WTC11 (cell line): ENCODE data around the gene RBFOX2.

ENCODE experiments used
- ATF2 ChIP-seq: sonication (generic); formaldehyde crosslinking; IDR thresholded peaks from 2 replicates; pipeline ENCODE4 v1.8.1; 2022; ENCODE audit warnings: low read depth, missing genetic modification reagents, borderline replicate concordance
- JUN ChIP-seq: sonication (generic); formaldehyde crosslinking; IDR thresholded peaks from 2 replicates; pipeline ENCODE4 v1.8.0; 2023; ENCODE audit warnings: mild to moderate bottlenecking, missing genetic modification reagents
- RORB ChIP-seq: fragments of 250-450 bp; sonication (Bioruptor Pico); IDR thresholded peaks from 2 replicates; pipeline ENCODE4 v1.9.0; 2021; ENCODE audit warnings: mild to moderate bottlenecking
- ZNF317 ChIP-seq: sonication (generic); formaldehyde crosslinking; IDR thresholded peaks from 2 replicates; pipeline ENCODE4 v1.8.1; 2023; ENCODE audit warnings: low read depth, mild to moderate bottlenecking, moderate library complexity, missing genetic modification reagents, borderline replicate concordance
- TF ChIP-seq, protein P1 (sequence below): fragments of 200-600 bp; IDR thresholded peaks from 2 replicates; pipeline ENCODE4 v1.8.0; 2022; ENCODE audit warnings: antibody characterized with exemption
- TF ChIP-seq, protein P2 (sequence below): sonication (generic); formaldehyde crosslinking; conservative IDR thresholded peaks from 2 replicates; pipeline ENCODE4 v1.8.1; 2022; ENCODE audit warnings: mild to moderate bottlenecking, missing genetic modification reagents
- TF ChIP-seq, protein P3 (sequence below): fragments of 250-450 bp; sonication (Bioruptor Pico); IDR thresholded peaks from 2 replicates; pipeline ENCODE4 v1.9.0; 2021; ENCODE audit warnings: moderate library complexity, mild to moderate bottlenecking, inconsistent platforms, borderline replicate concordance

DNA sequence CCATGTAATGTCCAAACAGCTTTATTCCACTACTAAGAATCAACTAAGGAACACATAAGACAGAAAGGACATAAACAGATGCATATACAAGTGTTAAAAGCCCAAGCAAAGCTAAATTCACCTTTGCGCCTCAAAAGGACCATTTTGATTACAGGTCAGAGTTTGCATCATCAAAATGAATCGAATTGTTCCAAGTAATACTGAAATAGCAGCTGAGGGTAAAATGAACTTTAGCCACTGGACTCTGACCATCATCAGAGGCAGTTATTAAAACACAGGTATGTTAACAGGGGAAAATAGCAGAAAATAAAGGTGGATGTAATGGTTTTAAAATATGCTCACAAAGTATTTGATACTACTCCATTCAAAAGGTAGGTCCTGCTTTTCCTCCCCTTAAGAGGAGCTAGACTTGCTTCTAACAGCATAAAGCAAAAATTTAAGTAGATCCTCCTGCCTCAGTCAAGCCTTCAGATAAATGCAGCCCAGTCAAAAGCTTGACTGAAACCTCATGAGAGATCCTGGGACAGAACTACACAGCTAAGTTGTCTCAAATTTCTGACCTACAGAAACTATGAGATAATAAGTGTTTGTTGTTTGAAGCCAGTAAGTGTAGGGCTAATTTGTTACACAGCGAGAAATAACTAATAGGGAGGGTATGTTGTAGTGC is 35.4 kb downstream of the RBFOX2 start:
- TF ChIP-seq, protein P1, sequence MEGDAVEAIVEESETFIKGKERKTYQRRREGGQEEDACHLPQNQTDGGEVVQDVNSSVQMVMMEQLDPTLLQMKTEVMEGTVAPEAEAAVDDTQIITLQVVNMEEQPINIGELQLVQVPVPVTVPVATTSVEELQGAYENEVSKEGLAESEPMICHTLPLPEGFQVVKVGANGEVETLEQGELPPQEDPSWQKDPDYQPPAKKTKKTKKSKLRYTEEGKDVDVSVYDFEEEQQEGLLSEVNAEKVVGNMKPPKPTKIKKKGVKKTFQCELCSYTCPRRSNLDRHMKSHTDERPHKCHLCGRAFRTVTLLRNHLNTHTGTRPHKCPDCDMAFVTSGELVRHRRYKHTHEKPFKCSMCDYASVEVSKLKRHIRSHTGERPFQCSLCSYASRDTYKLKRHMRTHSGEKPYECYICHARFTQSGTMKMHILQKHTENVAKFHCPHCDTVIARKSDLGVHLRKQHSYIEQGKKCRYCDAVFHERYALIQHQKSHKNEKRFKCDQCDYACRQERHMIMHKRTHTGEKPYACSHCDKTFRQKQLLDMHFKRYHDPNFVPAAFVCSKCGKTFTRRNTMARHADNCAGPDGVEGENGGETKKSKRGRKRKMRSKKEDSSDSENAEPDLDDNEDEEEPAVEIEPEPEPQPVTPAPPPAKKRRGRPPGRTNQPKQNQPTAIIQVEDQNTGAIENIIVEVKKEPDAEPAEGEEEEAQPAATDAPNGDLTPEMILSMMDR: no peak
- TF ChIP-seq, protein P2, sequence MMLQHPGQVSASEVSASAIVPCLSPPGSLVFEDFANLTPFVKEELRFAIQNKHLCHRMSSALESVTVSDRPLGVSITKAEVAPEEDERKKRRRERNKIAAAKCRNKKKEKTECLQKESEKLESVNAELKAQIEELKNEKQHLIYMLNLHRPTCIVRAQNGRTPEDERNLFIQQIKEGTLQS (CRISPR knock-in tag): no peak
- TF ChIP-seq, protein P3, sequence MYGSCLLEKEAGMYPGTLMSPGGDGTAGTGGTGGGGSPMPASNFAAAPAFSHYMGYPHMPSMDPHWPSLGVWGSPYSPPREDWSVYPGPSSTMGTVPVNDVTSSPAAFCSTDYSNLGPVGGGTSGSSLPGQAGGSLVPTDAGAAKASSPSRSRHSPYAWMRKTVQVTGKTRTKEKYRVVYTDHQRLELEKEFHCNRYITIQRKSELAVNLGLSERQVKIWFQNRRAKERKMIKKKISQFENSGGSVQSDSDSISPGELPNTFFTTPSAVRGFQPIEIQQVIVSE (CRISPR knock-in tag): no peak
- TF ChIP-seq RORB (CRISPR knock-in tag): no peak
- no peak for TF ChIP-seq ATF2 (CRISPR knock-in tag)
- no peak for TF ChIP-seq JUN (CRISPR knock-in tag)
- no peak for TF ChIP-seq ZNF317 (CRISPR knock-in tag)
